PC-9 (cell line): ENCODE data around the gene TNK1. TPM values are rescaled to one million over a fixed set of nuclear protein-coding genes. Genes with fewer than 3 reads are reported as not detected.

Source experiments
- BruUV-seq: library from RNA; stranded (reverse); fragments of 400-500 nt; replicated peaks from 2 replicates; lab custom pipeline; 2021; lab: Mats Ljungman, UMichigan
- CTCF ChIA-PET: fragments of 300-600 bp; sonication (Branson Sonifier 250); formaldehyde crosslinking; loops from one replicate; lab custom pipeline; 2022; ENCODE audit warnings: antibody characterized with exemption; lab: Charles Lee
- POLR2A ChIA-PET: fragments of 300-600 bp; sonication (Branson Sonifier 250); formaldehyde crosslinking; loops from one replicate; lab custom pipeline; 2022; ENCODE audit warnings: antibody characterized with exemption; ENCODE audit not compliant: unreplicated experiment; lab: Charles Lee
- DNase-seq, 2 experiments: peaks; one replicate each; pipeline versions ENCODE4 v3.0.0 to v3.0.0-alpha.2; 2015 to 2022; ENCODE audit warnings: mixed read lengths in 1 of 2
- H2AFZ ChIP-seq: fragments of 200-600 bp; sonication (generic); 2 replicates; pipeline ENCODE4 v1.8.1; 2017; ENCODE audit warnings: antibody characterized with exemption
- H3F3A ChIP-seq: fragments of 200-600 bp; sonication (generic); 2 replicates; pipeline ENCODE4 v1.8.1; 2017; ENCODE audit warnings: antibody characterized with exemption, mild to moderate bottlenecking, low read depth; ENCODE audit not compliant: insufficient read depth
- H3K27ac ChIP-seq: fragments of 200-600 bp; sonication (generic); 2 replicates; pipeline ENCODE4 v1.6.1; 2016; ENCODE audit warnings: mixed run types
- H3K27me3 ChIP-seq: fragments of 200-600 bp; sonication (generic); 2 replicates; pipeline ENCODE4 v1.6.1; 2016; ENCODE audit warnings: low read depth, mixed run types; ENCODE audit not compliant: insufficient read depth
- H3K36me3 ChIP-seq: fragments of 200-600 bp; sonication (generic); 2 replicates; pipeline ENCODE4 v1.6.1; 2016; ENCODE audit warnings: low read depth, mixed run types
- H3K4me1 ChIP-seq: fragments of 200-600 bp; sonication (generic); replicated peaks from 2 replicates; pipeline ENCODE4 v1.6.1; 2016; ENCODE audit warnings: mixed run types; ENCODE audit not compliant: insufficient read depth
- H3K4me2 ChIP-seq: fragments of 200-600 bp; sonication (generic); 2 replicates; pipeline ENCODE4 v1.6.1; 2017; ENCODE audit warnings: mixed run types
- H3K4me3 ChIP-seq: fragments of 200-600 bp; sonication (generic); 2 replicates; pipeline ENCODE4 v1.6.1; 2016; ENCODE audit warnings: mixed run types
- H3K79me2 ChIP-seq: fragments of 200-600 bp; sonication (generic); 2 replicates; pipeline ENCODE4 v1.6.1; 2017; ENCODE audit warnings: low read depth, mixed run types
- H3K9me2 ChIP-seq: fragments of 200-600 bp; sonication (generic); 2 replicates; pipeline ENCODE4 v1.8.1; 2017; ENCODE audit warnings: mild to moderate bottlenecking; ENCODE audit not compliant: insufficient read depth
- H3K9me3 ChIP-seq: fragments of 200-600 bp; sonication (generic); 2 replicates; pipeline ENCODE4 v1.8.1; 2016; ENCODE audit warnings: low read depth; ENCODE audit not compliant: insufficient read depth
- H4K20me1 ChIP-seq: fragments of 200-600 bp; sonication (generic); 2 replicates; pipeline ENCODE4 v1.8.1; 2017; ENCODE audit not compliant: insufficient read depth
- CTCF ChIP-seq: fragments of 200-600 bp; sonication (generic); conservative IDR thresholded peaks from 2 replicates; pipeline ENCODE4 v1.6.1; 2017; ENCODE audit warnings: mixed run types, antibody characterized with exemption, mild to moderate bottlenecking, moderate library complexity
- EZH2 ChIP-seq: fragments of 200-600 bp; sonication (generic); IDR thresholded peaks from 2 replicates; pipeline ENCODE4 v1.8.0; 2017; ENCODE audit warnings: antibody characterized with exemption, low read depth
- intact Hi-C: fragments of 100-400 bp; cut with micrococcal nuclease; formaldehyde crosslinking; loops from one replicate; pipeline ENCODE4 v1.10.0; 2022; ENCODE audit not compliant: unreplicated experiment
- total RNA-seq: library from RNA; stranded (reverse); gene quantifications from 2 replicates; pipeline ENCODE4 v1.2.3, GENCODE V29; 2021

Gene TNK1
- total RNA-seq, 1 experiment from 2014 or later: 18.8 TPM

GRCh38 chr17:7404737-7405349 lies 24.0 kb downstream of the TNK1 start:
- DNase-seq: peak in 1 of 2 experiments; percentile 51
- TF ChIP-seq EZH2 (no peak), CTCF (no peak)
- Histone ChIP-seq H3F3A (peaks cover 6% of the 10 kb centered on the region; the same call in 1 of the 2 replicates), H3K4me3 (peak overlapping the region; percentile 62), H3K27me3 (no peaks in the 10 kb centered on the region), H3K9me2 (no peaks in the 10 kb centered on the region), H3K4me1 (peaks cover 11% of the 10 kb centered on the region), H3K27ac (no peak overlapping the region), H3K36me3 (no peaks in the 10 kb centered on the region), H3K79me2 (0 out of 2 replicates have a peak, but pooled peaks cover 5% of the 10 kb centered on the region), H2AFZ (peak overlapping the region; percentile 81), H3K9me3 (no peaks in the 10 kb centered on the region), H3K4me2 (peak overlapping the region; percentile 79), H4K20me1 (no peaks in the 10 kb centered on the region)
- ChIA-PET POLR2A (interaction anchor here (0.6 to 2.1 kb wide), 10 partner anchors 11 to 302 kb away, joined by 3 to 34 read pairs (median 4); partner anchors contain the start of genes PLSCR3 and TMEM102), CTCF (interaction anchor here (0.6 to 1.3 kb wide), 6 partner anchors 31 to 357 kb away, joined by 3 to 19 read pairs (median 6); partner anchors contain the start of gene TMEM102)
- intact Hi-C loops: loop anchor here (1.0 to 5.0 kb wide), 9 partner anchors 11 to 432 kb away; partner anchors contain the start of genes CLDN7, KCTD11, PLSCR3 and POLR2A
- BruUV-seq: TSS peak; percentile 53

GRCh38 chr17:7405350-7406234 lies 24.7 kb downstream of the TNK1 start:
- Histone ChIP-seq H3F3A (peaks cover 4% of the 10 kb centered on the region; the same call in 1 of the 2 replicates), H3K79me2 (0 out of 2 replicates have a peak, but pooled peaks cover 5% of the 10 kb centered on the region), H4K20me1 (no peaks in the 10 kb centered on the region), H3K9me2 (no peaks in the 10 kb centered on the region), H3K9me3 (no peaks in the 10 kb centered on the region), H3K4me2 (peak overlapping the region; percentile 79), H2AFZ (peak overlapping the region; percentile 81), H3K27ac (no peak overlapping the region), H3K27me3 (no peaks in the 10 kb centered on the region), H3K36me3 (no peaks in the 10 kb centered on the region), H3K4me3 (peak overlapping the region; percentile 62; the same call in 1 of the 2 replicates), H3K4me1 (peaks cover 9% of the 10 kb centered on the region)
- CTCF ChIA-PET: no interaction called here
- TF ChIP-seq EZH2 (no peak), CTCF (no peak)
- POLR2A ChIA-PET: no interaction called here
- no peak for DNase-seq
- intact Hi-C loops: loop anchor here (2.0 kb wide), 1 partner anchor 153 kb away; the partner anchor contains the start of gene TNFSF13
- BruUV-seq: no TSS peak

GRCh38 chr17:7406235-7406825 lies 25.4 kb downstream of the TNK1 start:
- no peak overlapping the region for H3K4me3 ChIP-seq
- no peak for DNase-seq
- peak overlapping the region; percentile 79; the same call in 1 of the 2 replicates for H3K4me2 ChIP-seq
- H4K20me1 ChIP-seq: no peaks in the 10 kb centered on the region
- ChIA-PET POLR2A (no interaction called here), CTCF (no interaction called here)
- H3F3A ChIP-seq: peaks cover 4% of the 10 kb centered on the region; the same call in 1 of the 2 replicates
- no peaks in the 10 kb centered on the region for H3K36me3 ChIP-seq
- TF ChIP-seq EZH2: no peak
- TF ChIP-seq CTCF: no peak
- peaks cover 6% of the 10 kb centered on the region for H3K4me1 ChIP-seq
- H2AFZ ChIP-seq: no peak overlapping the region
- H3K9me3 ChIP-seq: no peaks in the 10 kb centered on the region
- H3K27ac ChIP-seq: no peak overlapping the region
- 0 out of 2 replicates have a peak, but pooled peaks cover 5% of the 10 kb centered on the region for H3K79me2 ChIP-seq
- H3K9me2 ChIP-seq: no peaks in the 10 kb centered on the region
- intact Hi-C loops: no loop called here
- H3K27me3 ChIP-seq: no peaks in the 10 kb centered on the region
- no TSS peak for BruUV-seq
